Spinal cord (tissue), 10 donors: ENCODE results near the gene NEDD4. TPM values are rescaled to one million over a fixed set of nuclear protein-coding genes. Genes with fewer than 3 reads are reported as not detected.
"Not testable (repeated sequence)": the region's sequence is repeated elsewhere in the genome, so short reads cannot be mapped to it uniquely, and the experiment has no call there.

Source experiments
- DNase-seq, 6 donors: peaks; one replicate each; pipeline versions ENCODE4 v3.0.0 to v3.0.0-alpha.2; 2013 to 2015; ENCODE audit warnings: low spot score in 6 of 6, low read depth in 4 of 6
- H3K27ac ChIP-seq: one replicate; pipeline ENCODE4 v1.5.1; 2013; ENCODE audit warnings: low read depth, low read length, control low read depth
- H3K27me3 ChIP-seq: one replicate; pipeline ENCODE4 v1.6.1; 2013; ENCODE audit warnings: low read length; ENCODE audit not compliant: control insufficient read depth, insufficient read depth
- H3K36me3 ChIP-seq: one replicate; pipeline ENCODE4 v1.6.1; 2013; ENCODE audit warnings: low read length; ENCODE audit not compliant: control insufficient read depth, insufficient read depth
- H3K4me1 ChIP-seq: one replicate; pipeline ENCODE4 v1.6.1; 2013; ENCODE audit warnings: low read length; ENCODE audit not compliant: control insufficient read depth, insufficient read depth
- H3K4me3 ChIP-seq: one replicate; pipeline ENCODE4 v1.5.1; 2013; ENCODE audit warnings: low read depth, low read length, control low read depth
- H3K9me3 ChIP-seq: one replicate; pipeline ENCODE4 v1.6.1; 2013; ENCODE audit warnings: low read length; ENCODE audit not compliant: control insufficient read depth, insufficient read depth
- WGBS: methylation state at CpG from one replicate; pipeline ENCODE4 v1.1.5; 2013; ENCODE audit warnings: missing lambda C conversion rate; ENCODE audit not compliant: insufficient coverage; 5-methylcytosine and 5-hydroxymethylcytosine counted together
- polyA plus RNA-seq, 2 donors: library from polyadenylated mRNA; unstranded; fragments of 120-200 nt; gene quantifications; one replicate each; pipeline ENCODE4 v1.2.1, GENCODE V29; 2013; ENCODE audit not compliant: insufficient read length in 2 of 2
- total RNA-seq, 2 donors: library from RNA; depleted of rRNA in 1 of 2; stranded (reverse); fragments of 120-200 nt in 1 of 2; fragments of >200 nt in 1 of 2; gene quantifications; one replicate each; pipeline versions ENCODE4 v1.2.3 to v1.2.4, GENCODE V29; 2013 to 2014
- donor health status: healthy.

The NEDD4 gene
- total and polyA plus RNA-seq, 4 donors = 5.7 to 16.4 (median 9.5) TPM

GRCh38 chr15:55800216-55800615 lies 193.2 kb downstream of the NEDD4 start:
- no CpG with 5 or more reads among the region's 2 CpGs for WGBS
- Histone ChIP-seq H3K9me3 (no peaks in the 10 kb centered on the region), H3K27ac (no peak overlapping the region), H3K4me1 (peaks cover 10% of the 10 kb centered on the region), H3K27me3 (no peaks in the 10 kb centered on the region), H3K4me3 (no peak overlapping the region), H3K36me3 (no peaks in the 10 kb centered on the region)
- no peak for DNase-seq

- DNase-seq = peak in 3 of 6 donors; percentile 38 to 80 (median 67)
- no peaks in the 10 kb centered on the region for H3K36me3 ChIP-seq
- H3K27me3 ChIP-seq = no peaks in the 10 kb centered on the region
- WGBS = 0% methylated on average over 4 of the region's 10 CpGs
- H3K4me3 ChIP-seq = no peak overlapping the region
- peaks cover 10% of the 10 kb centered on the region for H3K4me1 ChIP-seq
- H3K9me3 ChIP-seq = no peaks in the 10 kb centered on the region
- H3K27ac ChIP-seq = no peak overlapping the region
Measured at GRCh38 chr15:55799291-55800212, 193.9 kb downstream of the NEDD4 start.

GRCh38 chr15:55796321-55796965 lies 197.0 kb downstream of the NEDD4 start:
- no peak for DNase-seq
- Histone ChIP-seq H3K4me3 (no peak overlapping the region), H3K27ac (no peak overlapping the region), H3K27me3 (no peaks in the 10 kb centered on the region), H3K36me3 (no peaks in the 10 kb centered on the region), H3K4me1 (peaks cover 3% of the 10 kb centered on the region), H3K9me3 (no peaks in the 10 kb centered on the region)
- WGBS = 74% methylated on average over 4 of the region's 4 CpGs

- DNase-seq = no peak
- peaks cover 3% of the 10 kb centered on the region for H3K4me1 ChIP-seq
- H3K27me3 ChIP-seq = no peaks in the 10 kb centered on the region
- no peak overlapping the region for H3K27ac ChIP-seq
- no peaks in the 10 kb centered on the region for H3K36me3 ChIP-seq
- no peak overlapping the region for H3K4me3 ChIP-seq
- H3K9me3 ChIP-seq = no peaks in the 10 kb centered on the region
Measured at GRCh38 chr15:55795031-55795430, 198.4 kb downstream of the NEDD4 start.

GRCh38 chr15:55791551-55792400 lies 201.6 kb downstream of the NEDD4 start:
- Histone ChIP-seq H3K27ac (no peak overlapping the region), H3K27me3 (no peaks in the 10 kb centered on the region), H3K4me3 (no peak overlapping the region), H3K9me3 (no peaks in the 10 kb centered on the region), H3K36me3 (no peaks in the 10 kb centered on the region), H3K4me1 (no peaks in the 10 kb centered on the region)
- 100% methylated on average over 1 of the region's 3 CpGs for WGBS
- no peak for DNase-seq

- Histone ChIP-seq H3K27me3 (no peaks in the 10 kb centered on the region), H3K27ac (no peak overlapping the region), H3K4me1 (no peaks in the 10 kb centered on the region), H3K4me3 (no peak overlapping the region), H3K9me3 (no peaks in the 10 kb centered on the region), H3K36me3 (no peaks in the 10 kb centered on the region)
- no peak for DNase-seq
- 77% methylated on average over 4 of the region's 8 CpGs for WGBS
Measured at GRCh38 chr15:55789066-55789660, 204.2 kb downstream of the NEDD4 start.

- WGBS = 67% methylated on average over 3 of the region's 3 CpGs
- Histone ChIP-seq H3K4me1 (no peaks in the 10 kb centered on the region), H3K27ac (no peak overlapping the region), H3K4me3 (no peak overlapping the region), H3K36me3 (no peaks in the 10 kb centered on the region), H3K27me3 (no peaks in the 10 kb centered on the region), H3K9me3 (no peaks in the 10 kb centered on the region)
- no peak for DNase-seq
Measured at GRCh38 chr15:55786341-55786740, 207.1 kb downstream of the NEDD4 start.

- not testable (repeated sequence) for DNase-seq, H3K36me3 ChIP-seq, H3K4me3 ChIP-seq, H3K27me3 ChIP-seq, H3K27ac ChIP-seq, H3K4me1 ChIP-seq, H3K9me3 ChIP-seq
- WGBS = 88% methylated on average over 6 of the region's 9 CpGs
Measured at GRCh38 chr15:55785593-55785992, 207.8 kb downstream of the NEDD4 start.

- Histone ChIP-seq H3K9me3 (no peaks in the 10 kb centered on the region), H3K36me3 (no peaks in the 10 kb centered on the region), H3K4me3 (no peak overlapping the region), H3K27me3 (no peaks in the 10 kb centered on the region), H3K27ac (no peak overlapping the region), H3K4me1 (no peaks in the 10 kb centered on the region)
- no peak for DNase-seq
Measured at GRCh38 chr15:55784286-55784685, 209.1 kb downstream of the NEDD4 start.
